HEK293 (cell line): ENCODE measurements around the gene PPY.

Source experiments
- KLF7 ChIP-seq: fragments of 450-650 bp; formaldehyde crosslinking; IDR thresholded peaks from 2 replicates; pipeline ENCODE4 v1.5.1; 2016; ENCODE audit warnings: missing biosample characterization, missing genetic modification characterization, borderline replicate concordance
- SP2 ChIP-seq: fragments of 450-650 bp; formaldehyde crosslinking; IDR thresholded peaks from 2 replicates; pipeline ENCODE4 v1.5.1; 2016; ENCODE audit warnings: missing biosample characterization, missing genetic modification characterization
- ZNF510 ChIP-seq: fragments of 450-650 bp; formaldehyde crosslinking; IDR thresholded peaks from 2 replicates; pipeline ENCODE4 v1.5.1; 2018; ENCODE audit warnings: mild to moderate bottlenecking, missing genetic modification characterization, missing biosample characterization; ENCODE audit not compliant: insufficient replicate concordance
- TF ChIP-seq, protein P1 (sequence below): fragments of 450-650 bp; formaldehyde crosslinking; IDR thresholded peaks from 2 replicates; pipeline ENCODE4 v1.5.1; 2016; ENCODE audit warnings: missing biosample characterization, missing genetic modification characterization
- TF ChIP-seq, protein P2 (sequence below): fragments of 450-650 bp; formaldehyde crosslinking; IDR thresholded peaks from 2 replicates; pipeline ENCODE4 v1.5.1; 2016; ENCODE audit warnings: missing biosample characterization, missing genetic modification characterization
- TF ChIP-seq, protein P3 (sequence below): fragments of 450-650 bp; IDR thresholded peaks from 2 replicates; pipeline ENCODE4 v1.5.1; 2018; ENCODE audit warnings: missing biosample characterization, mild to moderate bottlenecking, missing genetic modification characterization

DNA sequence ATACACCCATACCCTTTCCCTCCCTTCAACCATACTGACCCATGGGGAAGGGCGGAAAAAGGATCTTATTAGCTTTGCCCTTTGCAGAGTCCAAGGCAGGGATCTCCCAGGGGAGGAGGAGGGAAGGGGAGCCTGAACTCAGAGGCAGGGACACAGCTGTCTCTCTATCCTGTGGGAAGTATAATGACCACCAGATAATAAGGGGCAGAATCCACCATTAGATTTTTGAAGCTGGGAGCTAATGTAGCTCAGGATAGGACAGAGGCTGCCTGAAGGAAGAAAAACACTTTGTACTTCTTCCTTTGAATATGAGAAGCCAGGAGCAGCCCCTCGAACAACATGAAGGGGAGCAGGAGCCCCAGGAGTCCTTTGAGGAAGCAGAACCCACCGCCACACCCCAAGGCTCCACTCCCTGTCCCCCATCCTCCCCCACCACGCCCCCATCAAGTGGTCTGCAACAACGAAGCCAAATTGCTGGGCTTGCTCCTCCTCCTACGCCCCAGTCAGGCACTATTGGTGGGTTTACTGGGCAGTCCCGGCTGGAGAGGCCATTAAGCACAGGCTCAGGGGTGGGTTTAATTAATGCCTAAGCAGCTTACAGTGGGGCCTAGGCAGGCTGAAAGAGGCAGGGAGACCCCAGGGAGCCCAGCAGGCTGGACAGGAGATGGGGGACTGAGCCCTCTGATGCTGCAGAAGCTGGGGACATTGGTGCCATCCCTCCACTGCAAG, 40.3 kb downstream of the PPY start:
- TF ChIP-seq KLF7 (tag by site-specific recombination) (no peak), ZNF510 (tag by site-specific recombination) (no peak), SP2 (tag by site-specific recombination) (no peak)
- TF ChIP-seq, protein P1, sequence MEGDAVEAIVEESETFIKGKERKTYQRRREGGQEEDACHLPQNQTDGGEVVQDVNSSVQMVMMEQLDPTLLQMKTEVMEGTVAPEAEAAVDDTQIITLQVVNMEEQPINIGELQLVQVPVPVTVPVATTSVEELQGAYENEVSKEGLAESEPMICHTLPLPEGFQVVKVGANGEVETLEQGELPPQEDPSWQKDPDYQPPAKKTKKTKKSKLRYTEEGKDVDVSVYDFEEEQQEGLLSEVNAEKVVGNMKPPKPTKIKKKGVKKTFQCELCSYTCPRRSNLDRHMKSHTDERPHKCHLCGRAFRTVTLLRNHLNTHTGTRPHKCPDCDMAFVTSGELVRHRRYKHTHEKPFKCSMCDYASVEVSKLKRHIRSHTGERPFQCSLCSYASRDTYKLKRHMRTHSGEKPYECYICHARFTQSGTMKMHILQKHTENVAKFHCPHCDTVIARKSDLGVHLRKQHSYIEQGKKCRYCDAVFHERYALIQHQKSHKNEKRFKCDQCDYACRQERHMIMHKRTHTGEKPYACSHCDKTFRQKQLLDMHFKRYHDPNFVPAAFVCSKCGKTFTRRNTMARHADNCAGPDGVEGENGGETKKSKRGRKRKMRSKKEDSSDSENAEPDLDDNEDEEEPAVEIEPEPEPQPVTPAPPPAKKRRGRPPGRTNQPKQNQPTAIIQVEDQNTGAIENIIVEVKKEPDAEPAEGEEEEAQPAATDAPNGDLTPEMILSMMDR: no peak
- TF ChIP-seq, protein P2, sequence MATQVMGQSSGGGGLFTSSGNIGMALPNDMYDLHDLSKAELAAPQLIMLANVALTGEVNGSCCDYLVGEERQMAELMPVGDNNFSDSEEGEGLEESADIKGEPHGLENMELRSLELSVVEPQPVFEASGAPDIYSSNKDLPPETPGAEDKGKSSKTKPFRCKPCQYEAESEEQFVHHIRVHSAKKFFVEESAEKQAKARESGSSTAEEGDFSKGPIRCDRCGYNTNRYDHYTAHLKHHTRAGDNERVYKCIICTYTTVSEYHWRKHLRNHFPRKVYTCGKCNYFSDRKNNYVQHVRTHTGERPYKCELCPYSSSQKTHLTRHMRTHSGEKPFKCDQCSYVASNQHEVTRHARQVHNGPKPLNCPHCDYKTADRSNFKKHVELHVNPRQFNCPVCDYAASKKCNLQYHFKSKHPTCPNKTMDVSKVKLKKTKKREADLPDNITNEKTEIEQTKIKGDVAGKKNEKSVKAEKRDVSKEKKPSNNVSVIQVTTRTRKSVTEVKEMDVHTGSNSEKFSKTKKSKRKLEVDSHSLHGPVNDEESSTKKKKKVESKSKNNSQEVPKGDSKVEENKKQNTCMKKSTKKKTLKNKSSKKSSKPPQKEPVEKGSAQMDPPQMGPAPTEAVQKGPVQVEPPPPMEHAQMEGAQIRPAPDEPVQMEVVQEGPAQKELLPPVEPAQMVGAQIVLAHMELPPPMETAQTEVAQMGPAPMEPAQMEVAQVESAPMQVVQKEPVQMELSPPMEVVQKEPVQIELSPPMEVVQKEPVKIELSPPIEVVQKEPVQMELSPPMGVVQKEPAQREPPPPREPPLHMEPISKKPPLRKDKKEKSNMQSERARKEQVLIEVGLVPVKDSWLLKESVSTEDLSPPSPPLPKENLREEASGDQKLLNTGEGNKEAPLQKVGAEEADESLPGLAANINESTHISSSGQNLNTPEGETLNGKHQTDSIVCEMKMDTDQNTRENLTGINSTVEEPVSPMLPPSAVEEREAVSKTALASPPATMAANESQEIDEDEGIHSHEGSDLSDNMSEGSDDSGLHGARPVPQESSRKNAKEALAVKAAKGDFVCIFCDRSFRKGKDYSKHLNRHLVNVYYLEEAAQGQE (tag by site-specific recombination): no peak
- TF ChIP-seq, protein P3, sequence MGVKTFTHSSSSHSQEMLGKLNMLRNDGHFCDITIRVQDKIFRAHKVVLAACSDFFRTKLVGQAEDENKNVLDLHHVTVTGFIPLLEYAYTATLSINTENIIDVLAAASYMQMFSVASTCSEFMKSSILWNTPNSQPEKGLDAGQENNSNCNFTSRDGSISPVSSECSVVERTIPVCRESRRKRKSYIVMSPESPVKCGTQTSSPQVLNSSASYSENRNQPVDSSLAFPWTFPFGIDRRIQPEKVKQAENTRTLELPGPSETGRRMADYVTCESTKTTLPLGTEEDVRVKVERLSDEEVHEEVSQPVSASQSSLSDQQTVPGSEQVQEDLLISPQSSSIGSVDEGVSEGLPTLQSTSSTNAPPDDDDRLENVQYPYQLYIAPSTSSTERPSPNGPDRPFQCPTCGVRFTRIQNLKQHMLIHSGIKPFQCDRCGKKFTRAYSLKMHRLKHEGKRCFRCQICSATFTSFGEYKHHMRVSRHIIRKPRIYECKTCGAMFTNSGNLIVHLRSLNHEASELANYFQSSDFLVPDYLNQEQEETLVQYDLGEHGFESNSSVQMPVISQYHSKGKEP (tag by site-specific recombination): no peak
